Left kidney (tissue), 2 donors: ENCODE data around the gene SZRD1. TPM values are rescaled to one million over a fixed set of nuclear protein-coding genes. Genes with fewer than 3 reads are reported as not detected.

Experiments
- DNase-seq: peaks from one replicate; pipeline ENCODE4 v3.0.0-alpha.2; 2013
- polyA plus RNA-seq: library from polyadenylated mRNA; unstranded; fragments of 120-200 nt; gene quantifications from one replicate; pipeline ENCODE4 v1.2.1, GENCODE V29; 2013; ENCODE audit not compliant: insufficient read length

SZRD1 gene
- polyA plus RNA-seq, 1 donor: 95.5 TPM

DNA sequence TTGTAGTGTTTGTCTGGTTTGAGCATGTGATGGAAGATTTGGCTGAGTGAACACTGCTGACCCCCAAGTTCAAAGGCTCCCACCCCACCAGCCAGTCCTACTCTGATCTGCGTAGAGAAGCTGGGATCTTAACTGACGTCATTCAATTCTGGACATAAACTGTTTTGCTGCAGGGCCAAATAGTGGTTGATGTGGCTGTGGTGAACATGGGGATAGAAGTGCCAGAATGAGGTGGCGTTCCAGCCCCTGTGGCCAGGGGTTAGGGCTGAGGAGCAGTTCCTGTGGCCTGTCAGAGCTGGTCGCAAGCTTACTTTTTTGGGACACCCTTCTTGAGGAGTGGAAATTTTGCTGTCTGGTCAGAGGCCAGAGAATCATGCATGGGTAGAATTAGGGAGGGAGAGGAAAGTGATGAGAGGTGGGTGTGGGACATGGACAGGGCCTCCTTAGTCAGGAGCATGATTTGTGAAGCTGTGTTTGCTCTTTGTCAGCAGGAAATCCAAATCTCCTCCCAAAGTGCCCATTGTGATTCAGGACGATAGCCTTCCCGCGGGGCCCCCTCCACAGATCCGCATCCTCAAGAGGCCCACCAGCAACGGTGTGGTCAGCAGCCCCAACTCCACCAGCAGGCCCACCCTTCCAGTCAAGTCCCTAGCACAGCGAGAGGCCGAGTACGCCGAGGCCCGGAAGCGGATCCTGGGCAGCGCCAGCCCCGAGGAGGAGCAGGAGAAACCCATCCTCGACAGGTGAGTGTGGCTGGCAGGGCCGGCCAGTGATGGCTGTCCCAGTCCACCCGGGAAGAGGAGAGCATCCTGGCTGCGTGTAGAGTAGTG lies 25.9 kb downstream of the SZRD1 start:
- no peak for DNase-seq

DNA sequence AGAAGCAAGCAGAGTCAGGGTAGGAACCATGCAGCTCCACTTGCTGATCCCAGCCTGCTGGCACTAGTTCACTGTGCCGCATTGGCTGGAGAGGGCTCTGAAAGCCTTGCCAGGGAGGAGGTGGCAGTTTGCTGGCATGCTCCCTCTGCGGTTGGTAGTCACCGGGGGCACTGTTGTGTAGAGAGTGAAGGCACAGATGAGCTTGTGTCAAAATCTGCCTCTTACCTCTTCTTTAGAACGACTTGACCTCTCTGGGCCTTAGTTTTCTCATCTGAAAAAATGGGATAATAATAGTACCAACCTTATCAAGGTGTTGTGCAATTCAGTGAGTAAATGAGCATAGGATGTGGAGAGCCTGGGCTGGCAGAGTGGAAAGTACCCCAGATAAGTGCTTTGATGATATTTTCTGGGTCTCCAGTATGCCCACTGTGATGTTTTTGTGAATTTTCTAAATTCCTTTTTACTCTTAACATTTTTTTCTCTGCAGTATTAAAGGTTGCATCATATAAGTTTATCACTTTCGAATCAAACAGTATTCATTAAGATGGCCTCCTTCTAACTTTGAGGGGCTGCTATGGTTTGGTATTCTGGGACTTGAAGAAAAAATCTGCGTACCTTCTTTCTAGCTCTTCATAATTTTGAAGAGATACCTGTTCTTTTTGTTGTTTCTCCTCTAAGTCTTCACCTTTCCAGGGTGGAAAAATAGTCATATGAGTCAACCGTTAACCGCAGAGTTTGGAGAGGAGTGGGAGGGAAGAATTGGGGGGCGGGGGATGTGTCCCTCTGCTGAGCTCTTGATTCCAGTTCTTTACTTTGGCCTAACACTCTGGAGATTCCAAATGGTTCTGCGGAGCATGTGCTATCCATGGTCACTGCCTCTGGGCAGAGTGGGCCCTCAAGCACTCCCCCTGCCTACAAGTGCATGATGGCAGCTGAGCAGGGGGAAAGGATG lies 26.8 kb downstream of the SZRD1 start:
- no peak for DNase-seq

DNA sequence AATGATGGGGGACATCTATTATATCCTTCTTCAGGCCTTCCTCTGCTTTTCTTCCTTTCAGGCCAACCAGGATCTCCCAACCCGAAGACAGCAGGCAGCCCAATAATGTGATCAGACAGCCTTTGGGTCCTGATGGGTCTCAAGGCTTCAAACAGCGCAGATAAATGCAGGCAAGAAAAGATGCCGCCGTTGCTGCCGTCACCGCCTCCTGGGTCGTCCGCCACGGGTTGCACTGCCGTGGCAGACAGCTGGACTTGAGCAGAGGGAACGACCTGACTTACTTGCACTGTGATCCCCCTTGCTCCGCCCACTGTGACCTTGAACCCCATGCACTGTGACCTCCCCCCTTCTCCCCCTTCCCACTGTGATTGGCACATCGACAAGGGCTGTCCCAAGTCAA lies 27.9 kb downstream of the SZRD1 start:
- DNase-seq: no peak

DNA sequence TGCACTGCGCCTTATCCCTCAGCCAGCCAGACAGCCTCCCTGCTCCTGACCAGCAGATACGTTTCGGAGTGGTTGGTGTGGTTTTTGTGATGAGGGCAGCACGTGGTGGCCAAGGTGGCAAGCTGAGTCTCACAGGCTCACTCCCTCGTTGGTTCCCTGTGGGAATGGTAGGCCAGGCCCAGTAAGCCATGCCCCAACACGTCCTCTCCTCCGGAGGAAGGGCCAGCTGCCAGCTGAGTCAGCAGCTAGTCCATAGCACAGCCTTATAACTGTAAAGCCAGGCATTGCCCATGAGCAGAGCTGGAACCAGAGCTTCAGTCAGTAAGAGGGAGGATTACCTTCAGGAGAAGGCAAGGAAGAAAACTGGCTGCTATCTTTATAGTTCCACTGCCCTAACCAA lies 29.5 kb downstream of the SZRD1 start:
- DNase-seq: no peak

DNA sequence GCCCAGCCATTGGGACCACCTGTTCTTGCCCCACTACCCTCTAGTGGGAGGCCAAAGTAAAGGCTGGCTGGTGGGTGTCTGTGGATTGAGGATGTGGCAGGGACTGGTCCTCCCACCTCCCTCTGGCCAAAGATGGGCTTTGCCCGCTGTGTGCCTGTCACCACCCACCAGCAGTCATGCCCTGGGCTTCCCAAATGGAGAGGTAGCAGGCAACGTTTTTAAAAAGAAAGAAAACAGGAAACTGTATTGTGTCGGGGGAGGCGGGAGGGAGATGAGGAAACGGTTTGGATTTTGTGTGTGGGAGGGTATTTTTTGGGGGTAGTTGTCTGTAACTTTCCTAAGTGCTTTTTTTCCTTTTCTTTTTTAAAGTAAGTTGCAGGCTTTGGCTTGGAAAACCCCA lies 30.1 kb downstream of the SZRD1 start:
- no peak for DNase-seq

DNA sequence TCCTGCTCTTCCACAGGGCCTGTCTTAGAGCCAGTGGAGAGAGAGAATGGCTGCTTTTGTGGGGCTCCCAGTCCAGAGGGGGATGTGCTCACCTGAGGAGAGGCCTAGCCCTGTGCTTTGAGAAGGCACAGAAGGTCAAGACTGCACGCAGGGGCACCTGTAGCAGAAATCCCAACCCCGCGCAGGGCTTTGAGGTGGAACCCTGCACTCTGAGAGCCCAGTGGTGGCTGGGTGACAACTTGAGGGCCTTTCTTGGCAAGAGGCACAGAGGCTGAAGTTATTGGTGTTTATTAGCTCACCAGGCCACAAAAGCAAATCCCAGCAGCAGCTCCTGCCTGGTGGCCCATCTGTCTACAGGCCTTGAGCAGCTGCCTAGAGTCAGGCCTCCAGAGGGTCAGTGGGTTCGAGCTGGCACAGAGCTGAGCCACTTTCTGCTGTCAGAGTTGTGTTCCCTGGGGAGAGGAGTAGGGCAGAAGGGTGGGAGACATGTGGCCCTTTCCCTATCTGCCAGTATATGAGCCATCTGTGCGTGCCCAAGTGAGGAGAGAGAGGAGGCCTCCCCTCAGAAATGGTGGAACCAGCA lies 31.4 kb downstream of the SZRD1 start:
- DNase-seq: no peak

DNA sequence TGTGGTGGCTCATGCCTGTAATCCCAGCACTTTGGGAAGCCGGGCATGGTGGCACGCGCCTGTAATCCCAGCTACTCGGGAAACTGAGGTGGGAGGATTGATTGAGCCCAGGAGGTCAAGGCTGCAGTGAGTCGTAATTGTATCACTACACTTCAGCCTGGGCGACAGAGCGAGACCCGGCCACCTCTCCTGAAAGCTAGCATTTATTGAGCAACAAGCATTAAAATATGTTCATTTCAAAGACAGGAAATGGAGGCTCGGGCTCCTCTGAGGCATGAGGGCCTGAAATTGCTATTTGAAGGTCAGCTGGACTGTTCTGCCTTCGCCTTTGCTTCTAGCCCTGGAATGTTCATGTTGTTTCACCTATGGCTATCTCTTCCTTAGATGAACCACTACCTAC lies 35.7 kb downstream of the SZRD1 start:
- no peak for DNase-seq

DNA sequence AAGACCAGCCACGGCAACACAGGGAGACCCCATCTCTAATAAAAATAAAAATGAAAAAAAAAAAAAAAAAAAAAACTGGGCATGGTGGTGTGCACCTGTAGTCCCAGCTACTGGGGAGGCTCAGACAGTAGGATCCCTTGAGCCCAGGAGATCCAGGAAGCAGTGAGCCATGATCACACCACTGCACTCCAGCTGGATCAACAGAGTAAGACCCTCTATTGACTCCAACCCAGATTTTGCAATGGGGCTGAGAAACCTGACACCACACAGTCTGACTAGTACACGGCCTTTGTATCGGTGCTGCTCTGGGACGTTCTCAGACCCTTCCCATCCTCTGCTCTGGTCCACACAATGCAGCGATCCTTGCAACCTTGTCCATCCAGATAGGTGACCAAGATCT lies 38.4 kb downstream of the SZRD1 start:
- DNase-seq: no peak

DNA sequence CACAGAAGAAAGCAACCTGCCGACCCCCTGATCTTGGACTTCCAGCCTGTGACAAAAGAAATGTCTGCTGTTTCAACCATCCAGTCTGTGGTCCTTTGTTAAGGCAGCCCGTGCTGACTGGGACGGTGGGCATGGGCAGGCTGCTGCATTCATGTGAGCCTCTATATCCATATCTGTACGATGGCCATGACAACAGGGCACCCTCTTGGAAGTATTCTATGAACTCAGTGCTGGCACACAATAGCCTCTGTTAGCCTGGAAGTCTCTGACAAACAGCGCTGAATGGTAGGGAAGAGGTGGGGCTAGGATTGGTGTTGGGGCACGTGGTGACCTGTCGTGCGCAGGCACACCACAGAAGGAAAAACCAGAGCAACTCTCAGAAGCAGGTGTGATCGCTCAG lies 39.8 kb downstream of the SZRD1 start:
- no peak for DNase-seq

DNA sequence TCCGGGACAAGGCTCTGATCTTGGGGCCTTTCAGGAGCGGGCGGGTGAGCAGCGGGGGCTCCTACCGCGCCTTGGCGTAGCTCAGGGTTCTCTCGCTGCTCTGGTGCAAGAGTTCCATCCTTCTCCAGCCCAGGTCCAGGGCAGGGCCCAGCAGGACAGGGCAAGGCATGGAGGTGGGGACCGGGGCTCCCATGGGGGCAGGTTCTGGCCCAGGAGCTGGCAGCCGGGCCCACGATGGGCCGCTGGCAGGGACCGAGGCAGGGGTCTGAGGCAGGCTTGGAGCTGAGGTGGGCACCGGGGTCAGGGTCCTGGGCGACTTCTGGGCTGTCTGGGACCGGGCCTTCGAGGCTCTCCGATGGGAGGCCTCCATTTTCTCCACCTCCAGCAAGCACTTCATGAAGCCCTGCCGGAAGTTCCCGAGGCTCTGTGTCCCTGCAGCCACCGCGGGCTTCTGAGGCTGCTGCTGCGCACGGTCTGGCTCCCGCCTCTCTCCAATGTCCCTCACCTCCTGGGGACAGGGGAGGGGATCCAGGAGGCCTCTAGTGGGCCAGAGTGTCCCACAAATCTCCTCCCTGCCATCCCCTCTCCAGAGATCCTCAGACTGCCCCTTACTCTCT lies 42.6 kb downstream of the SZRD1 start:
- no peak for DNase-seq

DNA sequence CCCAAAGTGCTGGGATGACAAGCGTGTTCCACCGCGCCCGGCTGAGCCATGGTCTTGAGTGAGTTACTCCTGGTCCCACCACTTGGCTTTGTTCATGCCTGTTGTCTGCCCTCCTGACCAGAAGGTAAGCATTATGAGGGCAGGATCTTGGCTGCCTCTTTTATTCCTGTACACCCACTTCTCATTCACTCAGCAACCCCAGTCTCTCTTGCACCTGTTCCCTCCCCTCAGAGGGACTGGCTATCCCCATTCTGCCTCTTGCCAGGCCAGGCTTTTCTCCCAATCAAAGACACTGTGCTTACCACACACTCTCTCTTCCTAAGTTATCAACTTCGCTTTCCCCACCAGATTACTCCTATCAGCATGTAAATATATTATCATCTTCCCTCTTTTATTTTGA lies 43.8 kb downstream of the SZRD1 start:
- DNase-seq: no peak

DNA sequence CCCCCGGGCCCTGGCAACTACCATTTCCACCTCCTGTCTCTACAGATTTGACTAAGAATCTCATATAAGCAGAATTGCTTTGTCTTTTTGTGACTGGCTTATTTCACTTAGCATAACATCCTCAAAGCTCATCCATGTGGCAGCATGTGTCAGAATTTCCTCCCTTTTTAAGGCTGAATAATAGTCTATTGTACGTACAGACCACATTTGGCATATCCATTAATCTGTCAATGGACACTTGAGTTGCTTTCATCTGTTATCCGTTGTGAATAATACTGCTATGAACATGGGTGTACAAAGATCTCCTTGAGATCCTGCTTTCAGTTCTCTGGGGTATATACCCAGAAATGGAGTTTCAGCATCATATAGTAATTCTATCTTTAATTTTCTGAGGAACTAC lies 46.1 kb downstream of the SZRD1 start:
- DNase-seq: no peak

DNA sequence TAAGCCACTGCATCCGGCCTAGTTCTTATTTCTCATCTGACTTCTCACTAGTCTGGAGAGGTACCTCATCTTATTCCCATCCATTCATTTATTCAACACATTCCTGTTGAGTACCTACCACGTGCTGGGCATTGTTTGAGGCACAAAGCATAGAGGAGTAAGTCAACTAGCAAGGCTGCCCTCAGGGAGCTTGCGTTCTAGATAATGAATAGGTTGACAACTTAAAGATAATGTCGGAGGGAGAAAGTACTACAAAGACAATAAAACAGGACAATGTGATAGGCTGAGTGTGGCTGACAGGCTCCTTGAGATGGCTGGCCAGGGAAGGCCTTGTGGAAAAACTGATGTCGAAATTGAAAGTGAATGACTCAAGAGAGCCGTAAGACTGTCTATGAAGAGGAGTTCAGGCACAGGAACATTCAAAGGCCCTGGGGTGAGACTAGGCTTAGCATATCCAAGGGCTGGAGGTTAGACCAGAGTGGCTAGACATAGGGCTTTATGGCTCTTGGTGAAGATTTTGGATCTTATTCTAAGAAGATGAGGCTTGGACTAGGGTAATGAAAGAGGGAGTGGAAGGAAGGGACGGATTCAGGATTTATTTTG lies 51.9 kb downstream of the SZRD1 start:
- no peak for DNase-seq

DNA sequence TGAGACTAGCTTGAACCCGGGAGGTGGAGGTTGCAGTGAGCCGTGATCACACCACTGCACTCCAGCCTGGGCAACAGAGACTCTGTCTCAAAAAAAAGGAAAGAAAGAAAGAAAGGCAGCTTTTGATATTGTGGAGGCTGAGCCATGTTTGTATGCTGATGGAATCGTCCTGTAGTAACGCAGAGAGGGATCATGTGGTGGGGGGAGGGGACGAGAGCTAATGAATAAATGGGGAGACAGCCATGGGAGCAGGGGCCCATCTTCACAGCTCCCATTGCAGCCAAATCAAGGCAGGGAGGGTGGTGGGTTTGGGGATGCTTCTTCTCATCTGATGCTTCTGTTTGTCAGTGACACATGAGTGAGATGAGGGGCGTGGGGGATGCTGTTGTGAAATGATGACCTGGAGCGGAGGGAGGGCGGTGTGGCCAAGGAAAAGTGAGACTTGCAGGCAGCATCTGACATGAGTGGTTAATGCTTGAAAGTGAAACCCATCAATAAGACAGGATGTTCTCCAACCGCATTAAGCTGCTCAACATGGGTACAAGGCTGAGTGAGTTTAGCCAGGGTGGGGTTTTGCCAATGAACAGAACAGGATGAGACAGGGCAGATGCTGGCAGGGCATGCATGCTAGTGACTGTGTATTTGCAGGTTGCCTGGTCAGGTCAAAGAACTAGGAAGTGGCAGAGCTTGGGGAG lies 53.5 kb downstream of the SZRD1 start:
- DNase-seq: no peak

DNA sequence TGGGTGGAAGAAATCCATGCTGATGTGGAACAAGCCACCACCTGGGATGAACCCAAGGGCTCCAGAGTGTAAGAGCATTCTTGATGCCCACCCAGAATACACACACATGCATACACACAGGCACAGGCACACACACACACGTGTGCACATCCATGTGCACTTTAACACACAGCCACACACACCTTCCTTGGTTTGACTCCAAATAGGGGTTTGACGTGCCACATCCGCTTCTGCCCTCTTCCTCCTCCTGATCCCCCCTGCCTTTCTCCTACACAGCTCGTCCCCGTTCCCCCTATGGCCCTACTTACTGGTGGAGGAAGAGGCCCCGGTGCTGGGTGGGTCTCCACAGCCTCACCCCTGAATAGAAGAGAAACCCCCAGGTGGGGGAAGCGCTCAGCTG lies 54.2 kb downstream of the SZRD1 start:
- DNase-seq: no peak

DNA sequence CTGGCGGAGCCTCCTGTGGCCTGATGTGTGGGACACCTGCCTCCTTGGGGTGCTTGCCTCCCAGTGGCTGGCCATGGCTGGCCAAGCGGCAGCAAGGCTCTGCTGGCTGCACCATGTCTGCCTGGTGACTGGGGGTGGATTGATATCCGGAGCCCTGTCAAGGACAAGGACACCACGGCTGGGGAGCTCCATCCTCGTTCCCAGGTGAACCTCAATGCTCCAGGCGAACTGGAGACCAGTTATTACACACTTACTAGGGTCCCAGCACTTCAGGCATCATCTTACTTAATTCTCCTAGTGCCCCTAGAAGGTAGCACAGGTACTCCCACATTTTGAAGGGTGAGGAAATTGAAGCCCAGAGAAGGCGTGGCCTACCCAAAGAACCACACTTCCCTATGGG lies 55.0 kb downstream of the SZRD1 start:
- no peak for DNase-seq

DNA sequence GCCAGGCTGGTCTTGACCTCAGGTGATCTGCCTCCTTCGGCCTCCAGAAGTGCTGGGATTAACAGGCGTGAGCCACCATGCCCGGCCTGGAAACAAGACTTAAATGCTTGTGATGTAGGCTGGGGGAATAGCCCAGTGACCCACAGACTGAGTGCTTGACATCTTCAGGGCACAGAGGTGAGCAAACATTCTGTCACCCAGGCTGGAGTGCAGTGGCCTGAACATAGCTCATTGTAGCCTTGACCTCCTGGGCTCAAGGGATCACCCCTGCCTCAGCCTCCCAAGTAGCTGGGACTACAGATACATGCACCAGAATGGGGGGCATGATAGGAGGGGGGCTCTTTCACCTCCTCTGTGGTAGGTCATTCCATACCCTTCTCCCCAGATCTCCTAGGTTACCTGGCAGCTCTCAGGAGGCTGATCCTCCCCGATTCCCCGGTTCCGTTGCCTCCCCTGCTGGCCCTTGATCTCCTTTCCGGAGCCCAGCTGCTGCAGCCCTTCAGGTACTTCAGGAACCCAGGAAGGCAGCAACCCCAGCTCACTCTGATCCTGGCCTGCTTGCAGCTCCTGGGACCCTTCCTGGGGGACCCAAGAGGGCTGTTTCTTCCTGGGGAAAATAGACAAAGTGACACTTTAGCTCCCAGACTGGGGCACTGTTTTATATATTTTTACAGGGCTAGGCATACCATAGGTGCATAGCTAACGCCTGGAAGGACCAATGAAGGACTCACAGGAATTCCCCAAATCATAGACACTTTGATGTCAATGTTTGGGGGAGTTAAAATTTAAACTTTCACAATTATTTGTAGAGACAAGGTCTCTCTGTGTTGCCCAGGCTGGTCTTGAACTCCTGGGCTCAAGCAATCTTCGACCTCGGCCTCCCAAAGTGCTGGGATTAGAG lies 58.3 kb downstream of the SZRD1 start:
- no peak for DNase-seq

DNA sequence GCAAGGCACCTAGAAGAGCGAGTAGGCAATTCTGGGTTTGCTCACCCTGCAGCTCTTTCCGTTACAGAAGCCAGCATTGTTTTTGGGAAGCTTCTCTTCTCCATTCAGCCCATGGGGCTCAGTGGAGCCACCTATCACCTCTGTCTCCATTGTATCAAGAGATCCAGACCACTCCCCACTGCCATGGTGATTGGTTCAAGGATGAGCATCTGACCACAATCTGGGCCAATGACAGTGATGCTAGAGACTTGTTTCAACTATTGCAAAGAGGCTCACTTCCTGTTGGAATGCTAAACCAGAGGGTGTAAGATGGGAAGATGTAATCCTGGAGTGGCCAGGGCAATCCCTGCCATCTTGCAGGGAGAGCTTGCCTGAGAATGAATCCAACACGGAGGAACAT lies 63.6 kb downstream of the SZRD1 start:
- no peak for DNase-seq

DNA sequence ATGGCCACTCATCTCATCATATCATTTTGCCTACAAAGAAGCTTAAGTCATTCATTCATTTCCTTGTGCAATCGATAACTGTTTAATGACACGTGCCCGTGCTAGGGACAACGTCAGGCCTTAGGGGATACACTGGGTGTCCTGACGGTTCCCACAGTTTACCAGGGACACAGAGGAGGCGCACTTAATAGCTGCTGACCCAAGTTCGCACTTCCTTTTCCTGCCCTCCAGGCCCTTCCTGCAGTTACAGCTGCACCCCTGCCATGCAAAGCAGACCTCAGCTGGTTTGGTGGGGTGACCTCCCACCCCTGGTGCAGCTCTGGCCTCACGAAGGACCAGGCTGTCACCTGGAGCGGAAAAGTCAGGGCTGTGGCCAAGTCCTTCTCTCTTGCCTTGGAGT lies 66.0 kb downstream of the SZRD1 start:
- DNase-seq: no peak

DNA sequence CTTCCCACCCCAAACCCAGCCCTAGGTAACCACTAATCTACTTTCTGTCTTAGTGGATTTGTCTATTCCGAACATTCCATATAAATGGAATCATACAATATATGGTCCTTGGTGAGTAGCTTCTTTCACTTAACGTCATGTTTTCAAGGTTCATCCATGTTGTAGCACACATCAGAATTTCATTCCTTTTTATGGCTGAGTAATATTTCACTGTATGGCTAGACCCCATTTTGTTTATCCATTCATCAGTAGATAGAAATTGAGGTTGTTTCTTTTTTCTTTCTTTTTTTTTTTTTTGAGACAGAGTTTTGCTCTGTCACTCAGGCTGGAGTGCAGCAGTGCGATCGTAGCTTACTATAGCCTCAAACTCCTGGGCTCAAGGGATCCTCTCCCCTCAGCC lies 67.0 kb downstream of the SZRD1 start:
- DNase-seq: no peak
